RCC 7860 (cell line): ENCODE measurements around the gene MLN.

Source experiments
- DNase-seq: peaks from one replicate; pipeline ENCODE4 v3.0.0-alpha.2; 2015; ENCODE audit warnings: low spot score
- FAIRE-seq: peaks from 2 replicates; lab custom pipeline; 2012; peaks lifted over from hg19 to GRCh38; lab: Jason Lieb, UNC

The MLN gene

DNA sequence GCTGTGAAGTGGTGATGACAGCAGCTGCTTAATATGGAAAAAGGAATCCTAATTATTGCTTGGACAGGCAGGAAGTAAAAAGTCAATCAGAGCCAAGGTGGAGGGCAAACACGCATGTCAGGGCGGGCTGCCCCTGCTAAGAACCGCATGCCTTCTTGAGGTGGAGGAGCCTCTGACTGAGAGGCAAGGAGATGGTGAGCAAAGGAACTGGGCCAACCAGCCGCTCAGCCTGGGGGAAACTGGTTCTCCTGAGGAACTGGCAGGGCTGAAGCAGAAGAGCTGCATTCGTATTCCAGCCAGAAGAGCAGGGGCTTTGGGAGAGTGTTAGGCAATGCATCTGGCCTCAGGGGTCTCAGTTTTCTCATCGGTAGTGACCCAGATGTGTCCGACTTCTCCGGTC, 13.1 kb upstream of the MLN start:
- DNase-seq (no peak), FAIRE-seq (no peak)

DNA sequence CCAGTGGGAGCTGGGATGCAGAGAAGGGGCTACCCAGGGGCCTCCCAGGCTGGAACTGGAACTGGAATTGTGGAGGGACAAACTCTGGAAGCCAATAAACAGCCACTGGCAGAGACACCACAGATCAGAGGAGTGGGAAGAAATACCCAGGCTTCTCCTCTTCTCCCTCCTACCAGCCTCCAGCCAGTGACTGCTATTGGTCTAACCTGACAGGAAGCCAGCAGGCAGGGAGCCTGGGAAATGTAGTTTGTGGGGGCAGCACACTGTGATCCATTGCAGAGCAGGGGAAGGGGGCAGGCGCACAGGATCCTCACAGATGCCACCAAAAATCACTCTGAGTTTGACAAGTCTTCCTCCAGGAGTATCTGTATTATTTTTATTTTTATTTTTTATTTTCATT, 12.1 kb upstream of the MLN start:
- DNase-seq (no peak), FAIRE-seq (no peak)

DNA sequence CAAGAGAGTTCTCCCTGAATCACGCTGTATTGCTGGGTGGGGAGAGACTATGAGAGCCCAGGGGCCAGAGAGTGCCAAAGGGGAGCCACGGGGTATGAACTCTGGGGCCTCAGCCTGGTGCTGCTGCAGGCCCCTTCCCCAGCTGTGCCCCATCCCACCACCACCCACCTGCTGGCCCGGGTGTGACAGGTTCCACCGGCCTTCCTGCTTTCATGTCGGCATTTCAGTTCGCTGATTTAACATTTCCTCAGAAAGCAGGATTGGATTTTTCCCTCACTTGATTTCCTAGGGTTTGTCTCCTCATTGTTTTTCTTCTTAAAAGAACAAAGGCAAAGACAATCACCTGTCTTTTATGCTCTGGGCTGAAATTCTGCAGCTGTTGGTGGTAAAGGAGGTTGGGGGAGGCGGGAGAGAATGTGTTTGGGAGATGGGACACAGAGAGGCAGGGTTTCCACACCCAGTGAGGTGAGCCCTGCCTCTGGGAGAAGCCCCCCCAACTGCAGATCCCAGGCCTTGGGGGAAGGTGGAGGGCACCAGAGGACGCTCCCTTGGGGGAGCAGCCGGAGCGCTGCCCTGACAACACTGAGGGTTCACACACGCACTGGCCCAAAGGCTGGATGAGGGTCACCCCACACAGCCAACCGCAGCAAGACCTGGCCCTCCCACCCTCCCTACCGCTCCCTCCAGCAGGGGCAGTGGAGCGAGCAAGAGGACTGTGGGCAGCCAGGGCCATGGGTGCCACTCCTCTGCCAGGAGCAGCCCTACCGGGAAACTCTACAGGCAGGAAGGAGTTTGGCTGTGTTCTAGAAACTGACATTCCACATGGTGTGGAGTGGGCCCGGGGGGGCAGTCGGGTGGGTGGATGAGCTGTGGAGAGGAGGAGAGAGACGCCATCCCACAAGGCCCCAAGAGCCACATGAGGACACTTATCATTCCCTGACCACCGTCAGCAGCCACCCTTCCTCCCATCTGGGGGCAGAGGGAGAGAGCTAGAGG, 10.5 kb upstream of the MLN start:
- no peak for DNase-seq
- FAIRE-seq: no peak

DNA sequence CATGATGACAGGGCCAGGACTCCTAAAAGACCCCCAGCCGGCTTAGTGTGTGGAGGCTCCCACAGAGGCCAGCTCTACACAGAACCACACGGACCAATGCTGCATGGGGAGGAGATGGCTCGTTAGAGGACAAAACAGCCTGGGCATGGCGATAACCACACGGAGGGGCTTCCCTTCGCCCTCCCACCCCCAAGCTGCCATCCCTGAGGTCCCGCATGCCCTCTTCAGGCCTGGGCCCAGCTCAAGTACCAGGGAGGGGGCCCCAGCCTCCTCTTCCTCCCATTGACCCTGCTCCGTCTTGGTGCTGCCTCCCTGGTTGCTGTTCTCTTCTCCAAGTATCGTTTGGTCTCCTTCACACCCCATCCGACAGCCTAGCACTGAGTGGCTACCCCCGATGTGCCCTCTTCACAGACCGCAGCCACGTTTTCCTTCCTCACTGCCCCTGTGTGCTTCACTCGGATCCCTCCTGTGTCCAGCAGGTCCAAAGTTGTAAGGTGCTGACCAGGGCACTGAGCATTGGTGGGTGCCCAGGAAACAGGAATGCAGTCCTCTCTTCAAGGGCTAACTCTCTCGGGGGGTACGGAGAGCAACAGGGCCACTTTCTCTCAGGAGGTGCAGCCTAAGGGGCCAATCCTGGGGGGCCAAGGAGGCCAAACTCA, 9.6 kb upstream of the MLN start:
- FAIRE-seq (no peak), DNase-seq (no peak)

DNA sequence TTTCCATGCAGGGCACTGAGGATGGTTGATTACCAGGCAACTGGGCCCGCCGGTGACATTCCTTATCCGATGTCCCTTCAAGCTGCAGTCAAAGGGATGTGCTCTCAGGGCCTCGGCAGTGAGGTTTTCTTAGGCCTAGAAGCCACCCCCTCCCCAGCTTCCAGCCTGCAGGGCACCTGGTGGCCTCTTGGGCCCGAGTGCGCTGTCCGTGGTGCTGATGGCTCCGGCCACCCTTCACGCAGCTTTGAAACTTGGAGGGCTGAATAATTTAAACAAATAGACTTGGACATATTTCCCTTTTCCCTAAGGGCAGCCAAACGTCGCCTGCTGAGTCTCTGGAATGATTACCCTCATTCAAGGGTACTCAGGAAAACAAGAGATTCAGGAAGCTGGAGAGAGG, 8.9 kb upstream of the MLN start:
- DNase-seq (no peak), FAIRE-seq (no peak)

DNA sequence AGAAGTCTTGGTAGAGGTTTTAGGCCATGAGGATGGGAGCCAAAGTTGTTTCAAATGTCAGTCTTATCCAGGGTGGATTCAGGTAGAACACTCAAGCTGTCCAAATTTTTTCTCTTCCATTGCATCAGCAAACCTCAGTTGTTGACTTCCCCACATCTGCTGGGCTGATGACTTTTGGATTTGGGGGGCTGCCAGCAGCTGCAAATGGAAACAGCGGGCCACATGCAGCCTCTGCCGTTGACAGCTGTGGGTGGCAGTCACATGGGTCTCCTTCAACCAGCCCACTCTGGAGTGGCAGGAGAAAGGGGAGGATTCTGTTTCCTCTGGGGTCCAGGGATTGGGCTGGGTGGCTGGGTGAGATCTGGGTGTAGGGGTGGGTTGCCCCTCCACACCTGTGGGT, 5.8 kb upstream of the MLN start:
- no peak for FAIRE-seq
- DNase-seq: no peak

DNA sequence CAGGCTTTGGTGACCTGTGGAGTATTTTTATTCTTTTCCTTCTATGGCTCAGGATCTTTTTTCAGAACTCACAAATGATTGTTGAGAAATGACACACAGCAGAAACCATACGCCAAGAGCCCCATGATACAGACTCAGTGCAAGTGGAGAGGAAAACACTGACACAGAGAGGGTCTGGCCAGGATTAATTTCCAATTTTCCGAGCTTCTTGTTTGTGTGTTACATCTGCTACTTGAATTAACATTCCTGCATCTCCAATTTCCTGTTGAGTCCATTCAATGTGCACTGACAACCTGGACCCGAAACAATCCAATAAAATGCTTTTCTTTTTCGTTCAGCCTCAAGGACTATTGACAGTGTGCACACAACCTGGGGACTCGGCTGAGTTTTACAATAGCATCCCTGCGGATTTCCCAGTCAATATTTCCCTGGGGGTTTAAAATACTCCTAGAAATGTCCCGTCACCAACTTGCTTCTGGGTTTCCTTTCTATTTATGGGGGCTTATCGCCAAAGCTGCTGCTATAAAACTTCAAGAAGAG, 4.9 kb upstream of the MLN start:
- DNase-seq (no peak), FAIRE-seq (no peak)

DNA sequence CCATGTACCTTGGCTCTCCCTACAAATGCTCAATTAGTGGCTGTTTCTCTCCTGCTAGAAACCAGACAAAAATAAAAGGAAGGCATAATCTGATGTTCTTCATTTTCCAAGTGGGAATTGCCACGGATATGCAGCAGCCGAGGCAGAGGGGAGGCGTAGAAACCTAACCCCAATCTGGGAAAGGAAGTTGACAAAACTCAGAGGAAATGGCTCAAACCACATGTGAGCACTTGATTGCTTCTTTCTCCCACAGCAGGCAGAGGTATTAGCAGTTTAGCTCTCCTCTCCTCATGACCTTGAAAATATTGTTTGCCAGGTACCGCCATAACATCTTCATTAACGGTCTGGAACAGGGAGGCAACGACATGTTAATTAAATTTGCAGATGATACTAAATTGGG, 3.8 kb upstream of the MLN start:
- FAIRE-seq: no peak
- DNase-seq: no peak

DNA sequence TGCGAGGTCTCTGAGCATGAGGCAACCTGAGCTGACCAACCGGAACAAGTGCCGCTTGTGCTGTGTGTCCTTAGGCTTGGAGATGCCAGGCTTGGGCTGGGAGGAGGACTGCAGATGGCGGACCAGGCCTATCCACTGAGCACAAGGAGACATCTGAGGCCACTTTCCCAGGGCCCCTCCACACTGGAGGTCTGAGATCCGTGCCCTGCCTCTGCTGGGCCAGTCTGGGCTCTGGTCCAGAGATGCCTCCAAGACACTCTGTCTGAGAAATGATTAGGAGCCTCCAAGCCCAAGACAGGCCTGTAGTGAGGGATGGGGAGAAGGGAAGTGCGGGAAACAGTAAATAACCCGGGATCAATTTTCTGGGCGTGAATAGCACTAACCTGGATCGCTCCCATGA, 3.0 kb upstream of the MLN start:
- FAIRE-seq: no peak
- DNase-seq: no peak

DNA sequence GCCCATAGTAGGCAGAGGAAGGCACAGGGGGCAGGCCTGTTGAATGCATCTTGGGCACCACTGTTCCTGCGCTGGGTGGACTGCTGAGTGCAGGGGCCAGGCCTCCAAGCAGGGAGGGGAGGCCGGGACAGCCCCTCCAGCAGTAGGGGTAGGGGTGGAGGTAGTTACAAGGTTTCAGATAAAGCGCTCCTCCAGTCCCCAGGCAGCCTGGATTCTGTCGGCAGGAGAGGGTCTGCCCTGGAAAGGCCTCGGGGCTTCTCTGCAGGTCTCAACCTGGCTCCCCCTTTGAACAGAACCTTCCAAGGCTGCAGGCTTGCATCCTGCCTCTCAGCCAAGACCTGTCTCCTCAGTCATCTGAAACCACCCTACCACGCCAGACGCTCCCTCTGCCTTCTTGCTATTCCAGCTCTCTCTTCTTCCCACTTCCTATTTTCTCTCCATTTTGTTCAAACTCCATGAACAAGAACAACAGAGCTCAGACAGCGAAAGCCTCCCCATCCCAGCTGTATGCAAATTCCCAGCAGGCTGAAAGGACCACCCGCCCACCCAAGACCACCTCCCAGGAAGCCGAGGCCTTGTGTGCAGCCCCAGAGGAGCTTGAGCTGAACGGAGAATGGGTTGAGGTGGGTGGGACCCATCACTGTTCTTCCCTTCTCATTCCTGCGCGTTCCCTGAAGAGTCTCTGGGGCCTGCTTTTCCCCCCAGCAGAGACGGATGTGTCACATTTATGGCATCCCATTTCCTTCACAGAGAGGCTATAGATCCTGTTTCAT, 1.4 kb downstream of the MLN start:
- FAIRE-seq (no peak), DNase-seq (no peak)

DNA sequence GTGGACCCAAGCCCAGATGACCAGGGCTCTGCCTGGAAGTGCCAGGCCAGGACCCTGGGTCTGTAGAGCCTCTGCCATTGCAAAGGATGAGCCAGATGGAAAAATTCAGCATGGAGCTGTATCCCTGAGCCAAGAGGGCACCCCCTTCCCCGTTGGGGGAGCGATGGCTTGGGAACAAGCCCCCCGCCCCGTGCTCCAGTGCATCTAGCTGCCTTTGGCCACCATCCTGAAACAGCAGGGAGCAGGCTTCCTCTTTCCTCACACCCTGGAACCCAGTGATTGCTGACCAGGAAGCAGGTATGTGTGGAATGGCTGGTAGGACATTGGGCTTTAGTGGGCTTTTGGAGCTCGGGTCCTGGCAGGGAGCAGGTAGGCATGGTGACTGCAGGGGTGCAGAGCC, 2.2 kb downstream of the MLN start:
- no peak for FAIRE-seq
- DNase-seq: no peak

DNA sequence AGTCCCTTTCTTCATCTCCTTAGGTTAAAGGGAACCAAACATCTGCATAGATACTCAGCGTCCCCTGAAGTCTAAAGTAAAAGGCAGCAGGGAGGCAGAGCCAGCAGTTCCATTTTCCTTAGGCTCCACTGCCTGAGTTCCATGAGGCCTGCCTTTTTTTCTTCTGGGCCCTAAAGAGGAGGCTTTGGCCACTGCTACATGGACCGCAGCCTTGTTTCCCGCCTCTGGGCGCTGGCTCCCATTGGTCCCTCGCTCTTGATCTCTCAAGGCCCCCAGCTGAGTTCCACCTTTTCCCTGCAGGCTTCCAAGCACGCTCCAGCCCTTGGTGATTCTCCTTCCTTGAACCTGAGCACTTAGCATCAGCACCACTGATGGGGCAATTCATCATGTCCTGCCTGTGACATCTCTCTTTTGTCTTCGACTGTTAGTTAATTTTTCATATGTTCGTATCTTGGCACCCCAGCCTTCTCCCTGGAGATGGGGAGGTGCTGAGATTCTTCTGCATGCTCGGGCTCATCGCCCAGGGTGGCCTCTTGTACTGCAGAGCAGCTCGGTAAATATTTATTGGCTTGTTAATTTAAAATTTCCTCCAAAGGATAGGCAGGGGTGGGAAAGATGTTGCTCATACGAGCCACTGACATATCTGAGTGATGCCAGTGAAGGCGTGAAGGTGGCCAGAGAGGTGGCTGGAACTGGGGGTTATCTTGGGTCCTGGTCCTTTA, 3.4 kb downstream of the MLN start:
- FAIRE-seq: no peak

DNA sequence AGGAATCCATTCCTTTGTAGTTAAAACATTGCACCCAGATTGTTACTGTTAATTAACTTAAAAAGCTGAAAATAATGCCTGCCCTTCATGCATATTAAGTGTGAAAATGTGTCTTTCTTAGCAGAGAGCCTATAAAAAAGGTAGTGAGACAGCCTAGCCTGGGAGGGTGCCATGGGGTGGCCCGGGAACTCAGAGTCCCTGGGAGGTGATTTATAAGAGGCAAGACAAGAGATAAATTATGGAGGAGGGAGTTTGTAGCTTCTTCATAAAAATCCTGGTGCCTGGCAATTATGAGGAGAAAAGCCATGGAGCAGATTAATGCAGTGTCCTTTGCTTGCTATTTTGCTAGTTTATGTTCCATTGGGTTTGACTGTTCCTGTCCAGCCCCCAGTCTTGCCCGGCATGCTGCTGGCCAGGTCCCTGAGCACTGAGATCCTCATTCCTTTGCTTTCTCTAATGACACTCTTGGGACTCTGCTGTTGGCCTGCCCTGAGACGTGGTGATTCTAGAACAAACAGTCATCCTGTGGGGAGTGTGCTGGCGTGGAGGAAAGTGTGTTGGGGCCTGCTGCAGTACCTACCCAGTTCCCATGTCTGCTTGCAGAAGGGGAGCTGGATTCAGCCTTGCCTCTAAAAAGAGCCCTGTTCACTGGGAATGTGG, 4.2 kb downstream of the MLN start:
- FAIRE-seq (no peak), DNase-seq (no peak)

More for the DNA sequence above, 3.4 kb downstream of the MLN start:
- DNase-seq: no peak

DNA sequence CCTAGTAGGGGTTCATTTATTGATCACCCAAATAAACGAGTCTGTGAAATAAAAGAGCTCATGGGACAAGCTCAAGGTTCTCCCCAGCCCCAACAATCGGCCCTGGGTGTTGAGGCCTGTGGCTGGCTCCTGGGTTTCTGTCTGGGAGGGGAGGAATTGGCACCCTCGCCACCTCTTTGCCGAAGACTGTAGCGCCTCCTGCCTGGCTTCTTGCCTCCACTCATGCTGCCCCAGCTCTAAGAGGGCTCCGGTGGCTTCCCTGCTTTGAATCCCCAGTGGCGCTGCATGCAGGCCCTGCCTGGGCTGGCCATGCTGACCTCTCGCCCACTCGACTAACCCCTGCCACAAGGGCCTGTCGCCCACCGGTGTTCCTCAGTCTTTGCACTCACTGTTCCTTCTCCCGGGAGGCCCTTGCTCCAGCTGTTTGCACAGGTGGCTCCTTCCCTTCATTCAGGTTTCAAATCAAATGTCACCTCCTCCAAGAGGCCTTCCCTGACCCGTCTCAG, 5.4 kb downstream of the MLN start:
- DNase-seq: no peak
- no peak for FAIRE-seq

DNA sequence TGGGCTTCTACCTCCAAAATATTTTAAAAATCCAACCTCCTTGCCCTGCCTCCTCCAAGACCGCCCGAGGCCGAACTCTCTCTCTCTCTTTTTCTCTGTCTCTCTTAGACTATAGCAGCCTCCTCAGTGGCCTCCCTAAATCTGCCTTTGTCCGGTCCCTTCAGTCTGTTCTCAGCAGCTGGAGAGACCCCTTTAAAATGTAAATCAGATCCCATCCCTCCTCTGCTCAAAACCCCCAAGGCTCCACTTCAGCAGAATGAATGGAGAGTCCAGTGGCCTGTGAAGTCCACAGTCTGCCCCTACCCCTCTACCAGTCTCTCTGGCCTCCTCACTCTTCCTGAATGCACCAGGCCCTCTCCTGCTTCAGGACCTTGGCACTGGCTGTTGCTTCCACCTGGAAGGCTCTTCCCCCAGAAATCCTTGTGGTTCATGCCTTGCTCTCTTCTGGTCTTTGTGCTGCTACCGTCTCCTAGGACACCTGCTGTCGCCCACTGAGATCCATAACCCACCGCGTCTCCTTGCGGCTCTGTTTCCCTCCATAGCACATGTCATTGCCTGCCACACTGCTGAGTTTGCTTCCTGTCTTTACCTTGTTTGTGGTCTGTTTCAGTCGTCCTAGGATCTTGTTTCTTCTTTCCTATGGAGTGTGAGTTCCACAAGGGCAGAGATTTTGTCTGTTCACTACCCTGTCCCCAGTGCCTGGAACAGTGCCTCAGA, 6.0 kb downstream of the MLN start:
- DNase-seq: no peak
- no peak for FAIRE-seq

DNA sequence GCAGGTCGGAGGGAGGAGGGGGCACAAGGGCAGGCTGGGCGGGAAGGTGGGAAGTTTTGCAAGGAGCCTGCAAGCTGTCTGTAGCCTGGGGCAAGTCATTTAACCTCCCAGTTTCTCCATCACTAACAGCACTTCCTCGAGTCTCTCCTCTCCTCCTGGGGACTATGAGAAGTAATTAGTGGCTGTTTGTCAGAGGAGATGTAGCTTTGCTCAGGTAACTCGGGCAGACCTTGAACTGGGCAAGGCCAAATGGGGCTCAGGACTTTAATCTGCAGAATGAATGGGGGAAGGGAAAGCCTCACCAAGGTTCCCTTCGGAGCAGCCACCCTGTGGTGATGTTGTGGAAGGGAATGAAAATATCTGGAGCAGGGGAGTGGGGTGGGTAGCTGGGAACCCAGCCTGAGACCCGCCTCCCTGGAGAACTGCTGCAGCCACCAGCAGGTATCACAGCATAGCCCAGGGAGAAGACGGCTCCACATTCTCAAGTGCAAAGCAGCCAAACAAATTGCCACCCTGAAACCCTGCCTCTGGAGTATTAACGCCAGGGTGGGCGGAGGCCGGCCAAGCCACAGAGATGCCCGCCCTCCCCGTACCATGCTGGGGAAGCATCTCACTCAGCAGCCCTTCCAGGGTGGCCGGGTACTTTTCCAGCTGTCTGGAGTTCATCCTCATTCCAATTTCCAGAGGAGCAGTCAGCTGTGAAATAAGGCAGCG, 8.7 kb downstream of the MLN start:
- DNase-seq: no peak
- FAIRE-seq: no peak

DNA sequence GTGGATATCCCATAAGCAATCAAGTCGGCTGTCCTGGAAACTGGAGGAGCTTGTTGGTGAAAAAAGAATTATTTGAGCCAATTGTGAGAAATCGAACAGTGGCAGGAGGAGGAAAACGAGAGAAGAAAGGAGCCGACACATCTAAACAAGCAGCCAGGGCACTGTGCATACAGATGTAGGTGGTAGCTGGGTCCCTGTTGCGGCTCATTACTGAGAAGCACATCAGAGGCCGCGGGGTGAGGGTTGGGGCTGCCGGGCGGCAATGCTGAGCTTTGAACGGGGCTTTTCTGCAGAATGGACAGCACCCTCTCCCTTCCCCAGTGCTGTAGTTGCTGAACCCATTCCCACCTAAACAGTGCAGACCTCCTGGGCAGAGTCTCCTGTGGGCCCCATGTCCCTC, 10.8 kb downstream of the MLN start:
- no peak for DNase-seq
- FAIRE-seq: no peak

DNA sequence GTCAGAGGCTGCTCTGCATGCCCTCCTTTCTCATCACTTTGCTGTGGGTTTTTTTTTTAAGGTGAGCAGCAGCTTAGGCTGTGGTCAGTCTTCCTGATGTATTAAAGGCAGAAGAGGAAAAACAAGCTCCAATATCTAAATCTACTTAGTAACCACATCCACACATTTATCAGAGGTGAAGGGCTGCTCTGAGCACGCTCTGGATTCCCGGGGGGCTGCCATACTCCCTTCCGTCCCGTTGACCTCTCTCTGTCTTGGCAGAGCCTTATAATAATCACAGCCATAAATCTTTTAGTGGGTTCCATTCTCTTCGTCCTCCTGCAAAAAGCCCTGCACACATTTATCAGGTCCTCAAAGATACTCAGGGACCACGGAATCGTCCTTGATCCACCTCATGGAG, 12.2 kb downstream of the MLN start:
- DNase-seq (no peak), FAIRE-seq (no peak)

DNA sequence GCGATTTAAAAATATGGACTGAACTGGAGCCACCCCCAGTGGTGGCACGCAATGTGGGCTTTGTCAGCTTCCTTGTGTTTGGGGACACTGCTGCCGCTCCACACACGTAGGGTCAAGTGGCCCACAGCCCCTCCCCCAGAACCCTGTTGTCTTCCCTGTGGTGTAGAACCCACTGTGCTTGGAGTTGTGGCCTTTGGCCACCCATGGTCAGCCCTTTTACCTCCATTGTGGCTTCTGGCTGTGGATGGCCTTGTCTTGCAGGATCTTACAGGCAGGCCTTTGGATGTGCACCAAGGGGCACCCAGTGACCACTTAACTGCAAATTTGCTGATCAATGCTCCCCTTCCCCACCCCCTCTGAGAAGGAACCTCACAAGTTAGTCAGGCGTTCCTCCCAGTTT, 12.9 kb downstream of the MLN start:
- FAIRE-seq: no peak

More for the DNA sequence above, 12.9 kb downstream of the MLN start:
- DNase-seq: no peak
